ENCODE results near the gene PCCA. TPM values are rescaled to one million over a fixed set of nuclear protein-coding genes. Genes with fewer than 3 reads are reported as not detected.

The PCCA gene
- total and polyA plus RNA-seq, 4 donors = 30.1 to 160 (median 76.3) TPM

- TF ChIP-seq REST (IDR thresholded peaks at IDR 0.05) = no peak
- no peak for TF ChIP-seq TAF1 (conservative IDR thresholded peaks at IDR 0.05)
- no peak for TF ChIP-seq SP1 (IDR thresholded peaks at IDR 0.05)
- TF ChIP-seq HNF4A (conservative IDR thresholded peaks at IDR 0.05) = no peak
- no peak for TF ChIP-seq EGR1 (IDR thresholded peaks at IDR 0.05; ENCODE audit: low read depth in 2 of 2)
Measured at GRCh38 chr13:100184095-100184494, 95.2 kb downstream of the PCCA start (continued).

GRCh38 chr13:100195568-100195967 is 106.7 kb downstream of the PCCA start:
- H3K4me1 ChIP-seq (ENCODE audit: control insufficient read depth in 4 of 4, insufficient read depth in 4 of 4, low read length in 3 of 4) = peaks cover 0 to 31% (median 26%) of the 10 kb centered on the region in 4 donors
- WGBS = 34% methylated on average over 1 of the region's 1 CpG
- H3K36me3 ChIP-seq (ENCODE audit: control insufficient read depth in 4 of 4, insufficient read depth in 3 of 4, low read depth in 1 of 4, low read length in 3 of 4) = no peaks in the 10 kb centered on the region

More at GRCh38 chr13:100195568-100195967, 106.7 kb downstream of the PCCA start:
- Histone ChIP-seq H3K9ac (ENCODE audit: low read depth in 1 of 2, low read length in 2 of 2) (no peak overlapping the region), H3K27ac (ENCODE audit: low read depth in 1 of 2, low read length in 2 of 2) (no peak overlapping the region), H3K27me3 (ENCODE audit: control insufficient read depth in 4 of 4, insufficient read depth in 4 of 4, low read length in 3 of 4) (no peaks in the 10 kb centered on the region), H3K9me3 (ENCODE audit: control insufficient read depth in 4 of 4, low read length in 3 of 4) (no peaks in the 10 kb centered on the region), H3K4me3 (ENCODE audit: low read depth in 1 of 3, low read length in 3 of 3) (no peak overlapping the region)
- DNase-seq (ENCODE audit: low spot score) = no peak
- no peak for TF ChIP-seq EGR1 (IDR thresholded peaks at IDR 0.05; ENCODE audit: low read depth in 2 of 2)
- TF ChIP-seq GABPA (IDR thresholded peaks at IDR 0.05 in 1 of 2, conservative IDR thresholded peaks at IDR 0.05 in 1 of 2) = no peak
- no peak for TF ChIP-seq FOXA1 (IDR thresholded peaks at IDR 0.05)
- TF ChIP-seq FOXA2 (IDR thresholded peaks at IDR 0.05) = no peak
- no peak for TF ChIP-seq RAD21 (IDR thresholded peaks at IDR 0.05)
- no peak for TF ChIP-seq REST (IDR thresholded peaks at IDR 0.05)
- no peak for TF ChIP-seq HNF4A (conservative IDR thresholded peaks at IDR 0.05)
- no peak for TF ChIP-seq YY1 (IDR thresholded peaks at IDR 0.05)
- no peak for TF ChIP-seq HNF4G (IDR thresholded peaks at IDR 0.05)
- TF ChIP-seq JUND (IDR thresholded peaks at IDR 0.05) = no peak
- no peak for TF ChIP-seq SP1 (IDR thresholded peaks at IDR 0.05)
- TF ChIP-seq RXRA (IDR thresholded peaks at IDR 0.05) = no peak
- no peak for TF ChIP-seq MAX (IDR thresholded peaks at IDR 0.05)
- no peak for TF ChIP-seq TAF1 (conservative IDR thresholded peaks at IDR 0.05)
- TF ChIP-seq NR2F2 (IDR thresholded peaks at IDR 0.05) = no peak
- no peak for TF ChIP-seq ATF3 (IDR thresholded peaks at IDR 0.05)
- TF ChIP-seq CTCF (IDR thresholded peaks at IDR 0.05; ENCODE audit: low read depth, low read length, missing input control) = no peak

Data from liver (tissue), 9 donors.